Measurements from ENCODE around the gene AQP5.

AQP5 gene

DNA sequence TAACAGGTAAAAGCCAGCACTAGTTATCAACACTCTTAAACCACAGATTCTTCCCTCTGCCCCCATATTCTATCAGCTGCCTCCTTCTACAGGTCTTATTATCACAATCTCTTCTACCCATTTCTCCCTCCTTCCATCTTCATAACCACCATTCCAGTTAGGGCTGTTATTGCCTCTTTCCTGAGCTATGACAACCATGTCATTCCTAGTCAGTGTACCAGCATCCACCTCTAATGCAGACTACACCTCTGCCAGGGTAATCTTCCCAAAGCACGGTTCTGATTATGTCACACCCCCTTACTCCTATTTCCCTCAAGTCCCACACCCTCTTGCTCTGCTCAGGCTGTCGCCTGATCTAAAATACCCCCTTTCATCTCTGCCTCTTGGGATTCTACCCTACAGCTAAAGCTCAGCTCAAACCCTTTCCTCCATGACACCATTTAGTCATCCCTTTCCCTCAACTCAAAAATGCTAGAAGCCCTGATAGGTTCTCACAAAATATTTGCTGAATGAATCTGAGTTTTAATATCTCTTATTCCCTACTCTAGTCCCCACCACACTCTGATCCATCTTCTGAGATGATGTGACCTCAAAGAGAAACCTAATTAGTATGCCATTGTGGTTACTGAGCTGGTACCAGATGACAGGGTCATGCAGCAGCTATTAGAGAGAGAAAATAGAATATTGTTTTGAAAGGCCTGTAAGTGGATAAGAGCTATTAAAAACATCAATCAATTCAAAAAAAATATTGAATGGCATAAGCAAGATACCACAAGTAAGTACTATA, 51.9 kb downstream of the AQP5 start:
- Histone ChIP-seq H3K27me3 (ENCODE audit: insufficient read depth, insufficient read length) (no peaks in the 10 kb centered on the region), H3K36me3 (ENCODE audit: insufficient read depth, insufficient read length, low read length) (peaks cover 55% of the 10 kb centered on the region), H3K9ac (ENCODE audit: insufficient read length, low read depth) (no peak overlapping the region), H3K4me3 (ENCODE audit: insufficient read length, low read depth) (no peak overlapping the region), H3K4me1 (ENCODE audit: insufficient read depth, insufficient read length) (no peaks in the 10 kb centered on the region), H3K9me3 (ENCODE audit: insufficient read depth, low read length) (no peaks in the 10 kb centered on the region)
- TF ChIP-seq YY1 (IDR thresholded peaks at IDR 0.05; ENCODE audit: insufficient read depth, insufficient read length), result no peak
- no peak for TF ChIP-seq ZNF274 (IDR thresholded peaks at IDR 0.05; ENCODE audit: low read depth, low read length)
- no peak for DNase-seq (ENCODE audit: low read depth, low spot score)

- no peaks in the 10 kb centered on the region for H3K27me3 ChIP-seq (ENCODE audit: insufficient read depth, insufficient read length)
- H3K36me3 ChIP-seq (ENCODE audit: insufficient read depth, insufficient read length, low read length), result peaks cover 51% of the 10 kb centered on the region
- DNase-seq (ENCODE audit: low read depth, low spot score), result no peak
- no peaks in the 10 kb centered on the region for H3K4me1 ChIP-seq (ENCODE audit: insufficient read depth, insufficient read length)
- H3K9ac ChIP-seq (ENCODE audit: insufficient read length, low read depth), result no peak overlapping the region
- TF ChIP-seq SUZ12 (IDR thresholded peaks at IDR 0.05; ENCODE audit: extremely low read depth, insufficient read depth, insufficient read length) (no peak), YY1 (IDR thresholded peaks at IDR 0.05; ENCODE audit: insufficient read depth, insufficient read length) (no peak), ZNF274 (IDR thresholded peaks at IDR 0.05; ENCODE audit: low read depth, low read length) (no peak)
- no peak overlapping the region for H3K4me3 ChIP-seq (ENCODE audit: insufficient read length, low read depth)
- H3K9me3 ChIP-seq (ENCODE audit: insufficient read depth, low read length), result no peaks in the 10 kb centered on the region
Measured at GRCh38 chr12:50014342-50014741, 52.7 kb downstream of the AQP5 start.
